Brain pericyte (primary cell): Measurements from ENCODE around the gene FAM13B.
"Not testable (repeated sequence)": the region's sequence is repeated elsewhere in the genome, so short reads cannot be mapped to it uniquely, and the experiment has no call there.

Source experiments
- DNase-seq: peaks from one replicate; pipeline ENCODE4 v3.0.0-alpha.2; 2012; ENCODE audit warnings: low read depth, low spot score

FAM13B gene

DNA sequence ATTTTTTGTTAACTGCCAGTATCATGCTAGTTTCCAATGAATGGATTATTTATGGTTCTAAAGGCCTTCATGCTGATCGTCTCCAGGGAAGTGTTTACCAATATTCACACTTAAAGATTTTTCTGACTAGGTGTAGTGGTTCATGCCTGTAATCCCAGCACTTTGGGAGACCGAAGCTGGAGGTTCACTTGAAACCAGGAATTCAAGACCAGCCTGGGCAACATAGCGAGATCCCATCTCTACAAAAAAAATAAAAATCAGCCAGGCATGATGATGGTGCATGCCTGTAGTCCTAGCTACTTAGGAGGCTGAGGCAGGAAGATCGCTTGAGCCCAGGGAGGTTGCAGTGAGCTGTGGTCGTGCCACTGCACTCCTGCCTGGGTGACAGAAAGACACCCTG is 43.5 kb downstream of the FAM13B start:
- no peak for DNase-seq

DNA sequence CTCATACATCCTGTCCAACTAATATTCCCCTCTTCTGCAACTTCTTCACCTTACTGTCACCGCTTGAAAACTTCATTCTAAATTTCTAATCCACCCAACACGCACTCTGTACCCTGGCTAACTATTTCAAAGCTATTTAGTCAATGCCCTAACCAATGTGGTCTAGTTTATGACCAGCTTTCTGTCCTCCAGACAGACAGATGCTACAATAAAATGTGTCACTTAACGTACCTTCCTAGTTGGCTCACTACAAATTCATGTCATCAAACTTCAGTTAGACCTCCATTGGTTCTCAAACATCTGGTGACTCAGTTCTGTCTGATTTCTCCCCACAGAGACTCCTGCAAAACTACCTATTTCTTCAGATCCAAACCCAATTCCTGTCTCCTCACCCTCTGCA is 57.7 kb downstream of the FAM13B start:
- DNase-seq: no peak

- not testable (repeated sequence) for DNase-seq
Observed at GRCh38 chr5:137970384-137970783, 62.5 kb downstream of the FAM13B start.

DNA sequence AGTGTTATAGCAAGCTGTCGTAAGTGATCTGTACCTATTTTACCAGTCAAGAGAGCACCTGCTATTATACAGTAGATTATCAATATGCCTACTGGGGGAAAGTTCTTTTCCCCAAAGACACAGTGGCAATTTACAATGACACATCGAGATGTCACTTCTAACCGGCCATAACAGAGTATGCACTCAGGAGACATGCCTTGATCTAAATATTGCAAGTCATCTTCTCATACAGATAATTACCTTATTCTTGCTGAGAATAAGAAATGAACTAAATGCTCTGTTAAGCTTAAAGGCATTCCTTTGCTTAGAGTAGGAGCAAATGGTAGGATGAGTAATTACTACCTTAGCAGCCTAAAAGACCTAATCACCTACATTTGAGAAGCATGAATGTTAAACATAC is 72.1 kb downstream of the FAM13B start:
- DNase-seq: no peak

- no peak for DNase-seq
Observed at GRCh38 chr5:137960141-137960540, 72.7 kb downstream of the FAM13B start.

DNA sequence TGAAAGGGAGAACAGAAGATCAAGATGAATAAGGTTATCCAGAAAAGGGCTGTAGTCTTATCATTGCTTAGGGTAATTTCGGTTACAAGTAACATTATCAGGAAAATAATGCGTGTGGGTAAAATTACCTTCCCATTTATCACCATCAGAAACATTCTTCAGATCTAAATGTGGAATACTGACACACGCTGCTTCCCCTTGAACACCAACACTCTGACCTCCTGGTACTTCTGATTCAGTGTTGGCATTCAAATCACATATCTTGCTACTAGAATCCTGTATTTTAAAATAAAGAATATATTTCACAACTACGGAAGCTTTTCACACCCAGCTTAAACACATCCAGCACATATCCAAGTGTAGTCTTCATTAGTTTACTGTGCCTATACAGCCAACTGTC is 73.4 kb downstream of the FAM13B start:
- no peak for DNase-seq

DNA sequence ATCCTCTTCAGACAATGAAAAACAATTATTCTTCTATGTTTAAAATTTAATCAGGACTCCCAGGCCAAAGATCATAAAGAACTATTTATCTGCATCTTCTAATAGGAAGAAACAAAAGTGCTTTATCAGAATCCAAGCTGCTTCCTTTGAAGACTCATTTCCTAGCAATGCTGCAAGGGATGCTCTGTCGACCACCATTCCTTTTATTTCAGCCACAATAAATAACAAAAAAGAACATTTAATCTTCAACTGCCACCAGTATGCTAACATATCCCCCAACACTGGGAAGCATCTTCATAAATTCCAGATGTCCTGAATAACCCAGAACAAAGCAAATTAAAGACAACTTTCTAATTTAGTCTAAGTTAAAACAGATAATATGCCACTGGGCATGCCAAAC is 74.9 kb downstream of the FAM13B start:
- no peak for DNase-seq

DNA sequence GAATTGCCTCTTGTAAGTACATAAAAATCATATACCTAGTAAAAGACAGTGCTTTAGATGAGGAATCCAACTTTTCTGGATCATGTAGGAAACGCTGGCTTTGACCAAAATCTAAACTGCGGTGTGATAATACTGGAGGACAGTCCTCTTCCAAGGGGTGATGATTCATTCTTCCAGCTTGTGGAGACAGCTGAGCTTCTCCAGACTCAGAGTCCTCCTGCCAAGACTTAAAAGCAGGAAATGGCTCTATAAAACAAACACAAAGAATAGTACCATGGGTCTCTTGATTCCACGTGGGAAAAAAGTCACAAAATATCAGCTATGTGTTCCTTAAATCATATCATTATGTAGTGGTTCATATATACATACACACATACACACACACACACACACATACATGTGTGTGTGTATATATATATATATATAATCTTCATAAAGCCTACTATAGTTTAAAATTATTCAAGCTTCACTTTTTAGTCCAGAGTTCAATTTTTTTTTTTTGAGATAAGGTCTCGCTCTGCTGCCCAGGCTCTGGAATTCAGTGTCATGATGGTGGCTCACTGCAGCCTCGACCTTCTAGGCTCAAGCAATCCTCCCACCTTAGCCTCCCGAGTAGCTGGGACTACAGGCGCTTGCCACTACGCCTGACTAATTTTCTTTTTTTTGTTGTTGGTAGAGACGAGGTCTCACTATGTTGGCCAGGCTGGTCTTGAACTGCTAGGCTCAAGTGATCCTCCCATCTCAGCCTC is 78.6 kb downstream of the FAM13B start:
- DNase-seq: peak; percentile 55

GRCh38 chr5:137945825-137946224 is 87.1 kb downstream of the FAM13B start:
- DNase-seq: no peak

DNA sequence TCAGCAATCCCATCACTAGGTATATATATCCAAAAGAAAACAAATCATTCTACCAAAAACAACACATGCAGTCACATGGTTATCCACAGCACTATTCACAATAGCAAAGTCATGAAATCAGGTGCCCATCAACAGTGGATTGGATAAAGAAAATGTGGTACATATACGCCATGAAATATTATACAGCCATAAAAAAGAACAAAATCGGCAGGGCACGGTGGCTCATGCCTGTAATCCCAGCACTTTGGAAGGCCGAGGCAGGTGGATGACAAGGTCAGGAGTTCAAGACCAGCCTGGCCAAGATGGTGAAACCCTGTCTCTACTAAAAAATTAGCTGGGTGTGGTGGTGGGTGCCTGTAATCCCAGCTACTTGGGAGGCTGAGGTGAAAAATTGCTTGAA is 88.6 kb downstream of the FAM13B start:
- DNase-seq: not testable (repeated sequence)

GRCh38 chr5:137939331-137939730 is 93.5 kb downstream of the FAM13B start:
- DNase-seq: no peak

- DNase-seq: no peak
Observed at GRCh38 chr5:137938751-137939143, 94.1 kb downstream of the FAM13B start.

- no peak for DNase-seq
Observed at GRCh38 chr5:137937994-137938750, 94.7 kb downstream of the FAM13B start.

GRCh38 chr5:137935694-137936093 is 97.2 kb downstream of the FAM13B start:
- no peak for DNase-seq

- DNase-seq: no peak
Observed at GRCh38 chr5:137935190-137935589, 97.7 kb downstream of the FAM13B start.

DNA sequence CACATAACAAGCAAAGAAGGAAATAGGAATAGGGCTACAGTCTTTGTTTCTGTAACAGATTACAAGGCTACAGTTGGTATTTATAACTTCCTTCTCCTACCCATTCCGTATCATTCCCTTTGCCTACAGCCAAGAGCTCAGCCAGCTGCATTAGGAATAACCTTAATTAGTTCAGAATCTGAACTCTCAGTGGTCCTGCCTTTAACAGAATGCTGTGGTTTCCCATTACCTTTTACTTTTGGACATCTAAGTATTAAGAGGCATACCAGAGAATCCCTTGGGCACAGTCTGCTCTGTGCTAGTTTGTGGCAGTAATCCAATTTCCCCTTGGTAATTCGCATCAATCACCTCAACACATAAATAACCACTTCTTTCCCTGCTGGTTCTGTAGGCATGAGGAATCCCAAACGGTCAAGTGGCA is 99.4 kb downstream of the FAM13B start:
- no peak for DNase-seq

DNA sequence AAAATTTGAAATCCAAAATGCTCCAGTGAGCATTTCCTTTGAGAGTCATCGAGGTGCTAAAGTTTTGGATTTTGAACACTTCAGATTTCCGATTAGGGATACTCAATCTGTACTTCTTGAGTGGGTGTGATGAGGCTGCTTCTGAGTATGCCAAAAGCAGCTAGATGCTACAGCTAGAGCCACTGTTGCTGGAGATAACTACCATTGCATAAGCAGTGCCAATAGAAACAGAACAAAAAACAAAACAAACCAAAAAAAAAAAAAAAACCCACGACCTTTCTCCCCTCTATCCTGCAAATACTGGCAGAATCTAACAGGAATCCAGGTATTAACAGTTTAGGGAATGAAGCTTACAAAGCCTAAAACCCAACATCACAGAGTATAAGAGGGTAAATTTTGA is 100.1 kb downstream of the FAM13B start:
- DNase-seq: no peak

GRCh38 chr5:137923856-137924255 is 109.0 kb downstream of the FAM13B start:
- DNase-seq: no peak

- DNase-seq: no peak
Observed at GRCh38 chr5:137921931-137922330, 110.9 kb downstream of the FAM13B start.

DNA sequence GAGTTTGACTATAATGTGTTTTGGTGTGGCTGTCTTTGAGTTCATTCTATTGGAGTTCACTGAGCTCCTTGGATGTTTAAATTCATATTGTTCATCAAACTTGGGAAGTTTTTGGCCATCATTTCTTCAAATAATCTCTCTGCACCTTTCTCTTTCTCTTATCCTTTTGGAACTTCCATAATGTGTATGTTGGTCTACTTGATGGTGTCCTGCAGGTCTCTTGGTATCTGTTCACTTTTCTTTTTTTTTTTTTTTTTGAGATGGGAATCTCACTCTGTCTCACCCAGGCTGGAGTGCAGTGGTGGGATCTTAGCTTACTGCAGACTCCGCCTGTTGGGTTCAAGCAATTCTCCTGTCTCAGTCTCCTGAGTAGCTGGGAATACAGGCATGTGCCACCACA is 116.0 kb downstream of the FAM13B start:
- no peak for DNase-seq

GRCh38 chr5:137914758-137915157 is 118.1 kb downstream of the FAM13B start:
- DNase-seq: no peak

DNA sequence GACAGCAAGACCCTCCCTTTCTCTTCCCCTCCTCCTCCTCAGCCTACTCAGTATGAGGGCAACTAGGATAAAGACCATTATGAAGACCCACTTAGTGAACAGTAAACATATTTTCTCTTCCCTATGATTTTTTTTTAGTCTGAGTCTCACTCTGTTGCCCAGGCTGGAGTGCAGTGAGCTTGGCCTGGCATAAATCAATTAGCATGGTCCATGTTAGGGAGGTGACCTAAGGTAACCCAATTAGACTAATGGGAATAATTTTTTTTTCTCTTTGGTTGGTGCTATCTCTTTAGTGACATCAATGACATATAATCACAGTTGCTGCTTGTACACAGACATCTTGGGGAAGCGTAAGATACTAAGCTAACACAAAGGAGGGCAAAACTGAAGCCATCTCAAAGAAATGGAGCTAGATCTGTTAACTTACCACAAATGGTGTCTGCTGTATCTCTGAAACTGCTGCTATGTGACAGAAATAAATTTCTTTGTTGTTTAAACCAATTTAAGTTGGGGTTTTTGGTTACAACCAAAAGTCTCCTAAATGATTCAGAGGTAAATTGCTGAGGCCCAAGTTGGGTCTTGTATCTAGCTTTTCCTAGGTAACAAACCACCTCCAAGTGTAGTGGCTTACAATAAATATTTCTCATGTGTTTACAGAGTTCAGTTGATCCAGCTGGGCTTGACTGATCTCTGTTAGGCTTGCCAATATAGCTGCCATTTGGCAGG is 130.3 kb downstream of the FAM13B start:
- no peak for DNase-seq
